Liver (tissue), 3 donors: ENCODE data around the gene PSMC3.

Experiments used
- ATF3 ChIP-seq: IDR thresholded peaks from 2 replicates; pipeline ENCODE4 v1.6.1; 2016; ENCODE audit warnings: antibody characterized with exemption
- CTCF ChIP-seq: fragments of 150-350 bp; IDR thresholded peaks from 2 replicates; pipeline ENCODE4 v1.5.1; 2017; ENCODE audit warnings: improper control_type of control experiment, low read depth, low read length; ENCODE audit not compliant: missing input control
- EGR1 ChIP-seq, 2 donors: IDR thresholded peaks; 2 replicates each; pipeline ENCODE4 v1.6.1; 2016 to 2018; ENCODE audit warnings: antibody characterized with exemption in 2 of 2, low read depth in 2 of 2
- GABPA ChIP-seq, 2 donors: IDR thresholded peaks in 1 of 2; conservative IDR thresholded peaks in 1 of 2; 2 replicates each; pipeline ENCODE4 v1.6.1; 2016; ENCODE audit warnings: antibody characterized with exemption in 2 of 2, mild to moderate bottlenecking in 1 of 2, moderate library complexity in 1 of 2
- JUND ChIP-seq, 2 donors: IDR thresholded peaks; 2 replicates each; pipeline ENCODE4 v1.6.1; 2016; ENCODE audit warnings: antibody characterized with exemption in 2 of 2
- MAX ChIP-seq: IDR thresholded peaks from 2 replicates; pipeline ENCODE4 v1.6.1; 2016; ENCODE audit warnings: antibody characterized with exemption
- RAD21 ChIP-seq, 2 donors: IDR thresholded peaks; 2 replicates each; pipeline ENCODE4 v1.6.1; 2016; ENCODE audit warnings: antibody characterized with exemption in 2 of 2, mild to moderate bottlenecking in 2 of 2
- REST ChIP-seq: IDR thresholded peaks from 2 replicates; pipeline ENCODE4 v1.6.1; 2016; ENCODE audit warnings: antibody characterized with exemption, mild to moderate bottlenecking
- RXRA ChIP-seq, 2 donors: IDR thresholded peaks; 2 replicates each; pipeline ENCODE4 v1.6.1; 2017 to 2018; ENCODE audit warnings: antibody characterized with exemption in 2 of 2, mild to moderate bottlenecking in 1 of 2
- SP1 ChIP-seq: IDR thresholded peaks from 2 replicates; pipeline ENCODE4 v1.6.1; 2018; ENCODE audit warnings: antibody characterized with exemption, mild to moderate bottlenecking
- TAF1 ChIP-seq: conservative IDR thresholded peaks from 2 replicates; pipeline ENCODE4 v1.6.1; 2016; ENCODE audit warnings: antibody characterized with exemption, mild to moderate bottlenecking
- YY1 ChIP-seq: IDR thresholded peaks from 2 replicates; pipeline ENCODE4 v1.6.1; 2016; ENCODE audit warnings: antibody characterized with exemption, mild to moderate bottlenecking
- donor health status: healthy.
- donor health status: healthy.

GRCh38 chr11:47408598-47409439 lies 17.4 kb downstream of the PSMC3 start:
- TF ChIP-seq YY1, result no peak
- TF ChIP-seq RXRA (IDR thresholded peaks at IDR 0.05), result no peak
- TF ChIP-seq CTCF, result no peak
- no peak for TF ChIP-seq JUND (IDR thresholded peaks at IDR 0.05)
- no peak for TF ChIP-seq REST
- TF ChIP-seq RAD21 (IDR thresholded peaks at IDR 0.05), result no peak
- TF ChIP-seq EGR1 (IDR thresholded peaks at IDR 0.05; ENCODE audit: low read depth in 2 of 2), result no peak
- no peak for TF ChIP-seq GABPA (IDR thresholded peaks at IDR 0.05 in 1 of 2, conservative IDR thresholded peaks at IDR 0.05 in 1 of 2)
- no peak for TF ChIP-seq ATF3
- TF ChIP-seq MAX, result no peak
- TF ChIP-seq TAF1, result no peak
- TF ChIP-seq SP1, result no peak
